H7 (cell line): Measurements from ENCODE around the gene SV2A. TPM values are rescaled to one million over a fixed set of nuclear protein-coding genes. Genes with fewer than 3 reads are reported as not detected.
"Not testable (repeated sequence)": the region's sequence is repeated elsewhere in the genome, so short reads cannot be mapped to it uniquely, and the experiment has no call there.

ENCODE experiments used
- DNase-seq: peaks from one replicate; pipeline ENCODE4 v3.0.0; 2012
- H3K27me3 ChIP-seq: 2 replicates; pipeline ENCODE4 v1.6.0; 2011; ENCODE audit warnings: mild to moderate bottlenecking, low read length; ENCODE audit not compliant: control insufficient read depth, insufficient read depth
- H3K36me3 ChIP-seq: replicated peaks from 2 replicates; pipeline ENCODE4 v1.5.1; 2011; ENCODE audit warnings: low read length; ENCODE audit not compliant: control insufficient read depth, insufficient read depth
- H3K4me3 ChIP-seq: 2 replicates; pipeline ENCODE4 v1.5.1; 2011; ENCODE audit warnings: low read depth, mild to moderate bottlenecking, control low read depth, low read length, moderate library complexity; ENCODE audit not compliant: insufficient read depth
- total RNA-seq: library from RNA; depleted of rRNA; stranded (reverse); fragments of >200 nt; shearing (Covaris generic); gene quantifications from 2 replicates; pipeline ENCODE4 v1.2.3, GENCODE V29; 2014; rRNA removed

Gene SV2A, protein sequence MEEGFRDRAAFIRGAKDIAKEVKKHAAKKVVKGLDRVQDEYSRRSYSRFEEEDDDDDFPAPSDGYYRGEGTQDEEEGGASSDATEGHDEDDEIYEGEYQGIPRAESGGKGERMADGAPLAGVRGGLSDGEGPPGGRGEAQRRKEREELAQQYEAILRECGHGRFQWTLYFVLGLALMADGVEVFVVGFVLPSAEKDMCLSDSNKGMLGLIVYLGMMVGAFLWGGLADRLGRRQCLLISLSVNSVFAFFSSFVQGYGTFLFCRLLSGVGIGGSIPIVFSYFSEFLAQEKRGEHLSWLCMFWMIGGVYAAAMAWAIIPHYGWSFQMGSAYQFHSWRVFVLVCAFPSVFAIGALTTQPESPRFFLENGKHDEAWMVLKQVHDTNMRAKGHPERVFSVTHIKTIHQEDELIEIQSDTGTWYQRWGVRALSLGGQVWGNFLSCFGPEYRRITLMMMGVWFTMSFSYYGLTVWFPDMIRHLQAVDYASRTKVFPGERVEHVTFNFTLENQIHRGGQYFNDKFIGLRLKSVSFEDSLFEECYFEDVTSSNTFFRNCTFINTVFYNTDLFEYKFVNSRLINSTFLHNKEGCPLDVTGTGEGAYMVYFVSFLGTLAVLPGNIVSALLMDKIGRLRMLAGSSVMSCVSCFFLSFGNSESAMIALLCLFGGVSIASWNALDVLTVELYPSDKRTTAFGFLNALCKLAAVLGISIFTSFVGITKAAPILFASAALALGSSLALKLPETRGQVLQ
- total RNA-seq = 40.3 and 42.3 TPM in 2 replicates

DNA sequence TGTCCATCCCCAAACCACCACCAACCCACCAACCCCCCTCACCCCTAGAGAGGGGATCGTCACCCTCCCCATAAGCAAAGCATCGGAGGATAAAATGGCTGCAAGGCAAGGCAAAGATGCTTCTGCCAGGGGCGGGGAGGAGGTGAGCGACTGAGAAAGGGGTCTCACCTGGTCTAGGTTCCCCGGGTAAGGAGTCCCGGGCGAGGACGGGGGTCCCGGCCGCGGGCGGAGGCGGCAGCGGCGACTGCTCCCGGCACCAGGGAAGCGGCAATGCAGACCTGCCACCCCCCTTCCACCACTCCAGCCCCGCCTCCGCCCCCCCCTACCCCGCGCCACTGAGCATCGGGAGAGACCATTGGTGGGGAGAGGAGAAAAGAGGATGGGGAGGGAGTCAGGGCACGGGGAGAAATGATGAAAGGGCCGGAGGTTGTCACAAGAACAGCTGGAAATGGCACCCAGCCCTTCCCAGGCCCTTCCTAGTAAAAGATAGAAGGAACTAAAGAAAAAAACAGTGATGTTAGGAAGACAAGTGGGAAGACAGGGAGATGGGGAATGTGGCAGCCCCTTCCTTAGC, at the start of gene SV2A:
Gene SV2A (minus strand): TSS at position 274 of the 574 bp plus-strand sequence. CDS start 4,004 bp downstream, outside the sequence.
- Histone ChIP-seq H3K27me3 (peaks cover 2% of the 10 kb centered on the region), H3K36me3 (peaks cover 3% of the 10 kb centered on the region; the same call in 1 of the 2 replicates), H3K4me3 (peak within 1 kb of the TSS; percentile 84)
- DNase-seq = peak; percentile 96

GRCh38 chr1:149967041-149967440, 49.4 kb upstream of the SV2A start:
- peaks cover 14% of the 10 kb centered on the region for H3K36me3 ChIP-seq
- no peak for DNase-seq
- no peaks in the 10 kb centered on the region for H3K27me3 ChIP-seq
- no peak overlapping the region for H3K4me3 ChIP-seq

DNA sequence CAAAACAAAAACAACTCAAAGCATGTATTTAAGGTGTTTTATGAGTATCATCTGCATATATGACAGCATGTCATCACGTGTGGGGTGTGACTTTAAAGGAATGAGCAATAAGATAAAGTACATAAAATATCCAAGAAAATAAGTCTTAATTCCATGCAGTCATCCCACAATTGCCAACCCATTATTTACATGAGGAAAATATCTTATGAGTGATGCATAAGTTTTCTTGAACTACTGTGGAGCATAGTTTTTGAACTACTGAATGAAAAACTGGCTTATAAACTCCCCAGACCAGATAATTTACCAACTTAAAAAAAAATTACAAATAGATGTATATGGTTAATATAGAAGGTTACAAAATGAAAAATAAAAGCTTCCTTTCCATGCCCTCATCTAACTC, 48.8 kb upstream of the SV2A start:
- DNase-seq = no peak
- no peak overlapping the region for H3K4me3 ChIP-seq

DNA sequence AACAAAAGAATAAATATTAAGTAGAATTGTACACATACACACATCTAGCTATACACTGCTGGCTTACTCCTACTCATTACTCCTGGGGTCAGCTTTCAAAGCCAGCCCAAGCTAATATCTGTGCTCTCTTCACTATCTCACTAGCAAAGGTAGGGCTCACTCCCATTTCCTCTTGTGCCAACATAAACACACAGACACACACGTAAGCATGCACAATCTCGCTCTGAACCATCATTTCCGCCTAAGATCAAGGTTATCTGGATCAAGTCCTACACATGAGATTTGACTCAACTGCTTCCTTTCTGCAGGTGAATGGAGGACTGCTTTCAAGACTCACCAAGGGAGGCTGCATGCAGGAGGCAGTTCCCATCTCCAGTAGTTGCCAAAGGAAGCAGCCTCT, 47.8 kb upstream of the SV2A start:
- no peaks in the 10 kb centered on the region for H3K27me3 ChIP-seq
- peaks cover 11% of the 10 kb centered on the region for H3K36me3 ChIP-seq
- no peak for DNase-seq
- no peak overlapping the region for H3K4me3 ChIP-seq

More for the DNA sequence above, 48.8 kb upstream of the SV2A start:
- Histone ChIP-seq H3K27me3 (no peaks in the 10 kb centered on the region), H3K36me3 (peaks cover 14% of the 10 kb centered on the region)

- peaks cover 17% of the 10 kb centered on the region for H3K36me3 ChIP-seq
- no peak overlapping the region for H3K4me3 ChIP-seq
- no peak for DNase-seq
- no peaks in the 10 kb centered on the region for H3K27me3 ChIP-seq
These were observed 45.7 kb upstream of the SV2A start for GRCh38 chr1:149963358-149963757.

GRCh38 chr1:149962736-149963135, 45.1 kb upstream of the SV2A start:
- DNase-seq = no peak
- H3K4me3 ChIP-seq = no peak overlapping the region
- peaks cover 21% of the 10 kb centered on the region for H3K36me3 ChIP-seq
- H3K27me3 ChIP-seq = no peaks in the 10 kb centered on the region

DNA sequence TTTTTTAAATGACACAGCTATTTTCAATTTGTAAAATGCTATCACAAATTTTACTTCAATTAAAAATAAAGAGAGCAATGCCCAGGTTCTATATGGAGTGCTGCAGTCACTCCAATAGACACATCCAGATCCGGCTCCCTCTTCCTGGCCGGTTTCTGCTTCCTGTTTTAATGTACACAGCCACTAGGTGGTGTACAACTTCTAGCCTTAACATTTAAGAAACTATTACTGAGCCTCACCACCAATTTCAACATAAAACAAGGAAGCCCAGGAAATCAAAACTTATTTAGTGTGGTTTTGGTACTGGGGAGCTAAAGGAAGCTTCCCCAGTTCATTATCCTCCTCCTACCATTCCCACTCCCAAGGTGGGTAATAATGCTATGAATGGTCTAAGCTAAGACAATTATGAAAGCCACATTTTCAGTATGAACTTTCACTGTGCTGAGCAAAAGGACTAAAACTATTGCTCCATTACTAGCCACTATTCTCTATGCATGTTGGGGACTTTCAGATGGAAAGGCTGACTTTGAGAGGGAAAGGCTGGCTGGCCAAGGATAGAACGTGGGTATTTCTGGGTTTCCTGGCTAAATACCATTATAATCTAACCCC, 44.5 kb upstream of the SV2A start:
- H3K27me3 ChIP-seq = no peaks in the 10 kb centered on the region
- H3K36me3 ChIP-seq = peaks cover 22% of the 10 kb centered on the region
- H3K4me3 ChIP-seq = no peak overlapping the region
- DNase-seq = peak; percentile 63

DNA sequence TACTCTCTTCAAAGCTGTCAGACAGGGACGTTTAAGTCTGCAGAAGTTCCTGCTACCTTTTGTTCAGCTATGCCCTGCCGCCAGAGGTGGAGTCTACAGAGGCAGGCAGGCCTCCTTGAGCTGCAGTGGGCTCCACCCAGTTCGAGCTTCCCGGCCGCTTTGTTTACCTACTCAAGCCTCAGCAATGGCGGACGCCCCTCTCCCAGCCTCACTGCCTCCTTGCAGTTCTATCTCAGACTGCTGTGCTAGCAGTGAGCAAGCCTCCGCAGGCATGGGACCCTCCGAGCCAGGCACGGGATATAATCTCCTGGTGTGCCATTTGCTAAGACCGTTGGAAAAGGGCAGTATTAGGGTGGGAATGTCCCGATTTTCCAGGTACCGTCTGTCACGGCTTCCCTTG, 39.9 kb upstream of the SV2A start:
- not testable (repeated sequence) for H3K27me3 ChIP-seq, DNase-seq, H3K4me3 ChIP-seq
- H3K36me3 ChIP-seq = peaks cover 11% of the 10 kb centered on the region

DNA sequence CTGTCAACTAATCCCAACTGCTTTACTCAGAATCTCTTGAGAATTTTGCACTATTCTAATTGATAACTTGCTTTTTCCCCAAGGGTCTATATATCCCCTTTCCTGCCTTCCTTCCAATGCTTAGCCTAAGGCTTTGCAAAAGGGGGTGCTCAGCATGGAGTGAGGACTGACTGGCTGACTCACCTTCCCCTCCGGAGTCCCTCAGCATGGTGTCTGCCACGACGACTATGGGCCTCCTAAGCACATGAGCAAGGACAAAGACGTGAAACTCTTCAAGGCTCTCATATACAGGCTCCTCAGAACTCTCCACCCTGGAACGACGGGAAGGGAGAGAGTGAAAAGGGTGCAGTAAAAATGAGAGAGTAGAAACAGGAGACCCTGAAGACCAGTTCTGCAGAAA, 32.3 kb upstream of the SV2A start:
- Histone ChIP-seq H3K36me3 (peaks cover 23% of the 10 kb centered on the region), H3K27me3 (no peaks in the 10 kb centered on the region), H3K4me3 (no peak overlapping the region)
- DNase-seq = no peak

- H3K27me3 ChIP-seq = no peaks in the 10 kb centered on the region
- no peak overlapping the region for H3K4me3 ChIP-seq
- DNase-seq = no peak
- H3K36me3 ChIP-seq = peaks cover 26% of the 10 kb centered on the region
These were observed 27.6 kb upstream of the SV2A start for GRCh38 chr1:149945206-149945605.

DNA sequence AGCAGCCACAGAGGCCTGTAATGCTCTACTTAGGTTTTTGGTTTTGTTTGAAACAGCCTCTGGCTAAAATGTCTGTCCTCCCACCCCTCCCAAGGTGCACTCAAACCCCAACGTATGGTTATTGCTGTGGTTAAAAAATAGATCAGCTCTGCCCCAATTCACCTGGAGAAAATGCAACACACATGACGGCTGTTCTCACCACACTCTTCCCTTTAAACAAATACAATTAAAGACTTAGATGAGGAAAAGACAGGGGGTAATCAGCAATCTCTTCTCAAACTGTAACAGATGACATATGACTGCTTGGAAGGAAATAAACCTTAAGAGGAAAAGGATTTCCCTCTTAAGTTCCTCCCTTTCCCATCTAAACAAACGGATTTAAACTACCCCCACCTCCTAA, 25.2 kb upstream of the SV2A start:
- Histone ChIP-seq H3K4me3 (no peak overlapping the region), H3K27me3 (no peaks in the 10 kb centered on the region), H3K36me3 (peaks cover 17% of the 10 kb centered on the region)
- no peak for DNase-seq

DNA sequence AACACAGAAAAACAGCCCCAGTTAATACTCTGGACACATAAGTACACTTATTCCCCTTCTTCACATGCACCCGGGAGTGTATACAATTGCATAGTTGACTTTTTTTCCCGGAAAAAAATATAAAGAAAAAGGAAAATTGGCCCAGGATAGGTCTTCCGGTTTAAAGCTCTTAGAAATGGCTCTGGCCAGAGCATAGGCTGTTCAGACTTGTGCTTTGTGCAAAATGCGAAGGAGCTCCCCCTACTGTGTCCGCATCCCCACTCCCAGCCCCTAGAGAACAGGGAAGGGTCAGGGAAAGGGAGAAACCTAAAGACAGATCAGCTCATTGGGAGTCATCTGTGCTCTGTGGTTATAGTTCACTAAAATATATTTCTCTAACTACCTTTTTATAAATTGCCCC, 24.6 kb upstream of the SV2A start:
- H3K27me3 ChIP-seq = no peaks in the 10 kb centered on the region
- peaks cover 14% of the 10 kb centered on the region for H3K36me3 ChIP-seq
- no peak overlapping the region for H3K4me3 ChIP-seq
- DNase-seq = peak; percentile 84

GRCh38 chr1:149940427-149940826, 22.8 kb upstream of the SV2A start:
- no peak for DNase-seq
- H3K27me3 ChIP-seq = no peaks in the 10 kb centered on the region
- H3K36me3 ChIP-seq = peaks cover 11% of the 10 kb centered on the region
- no peak overlapping the region for H3K4me3 ChIP-seq

GRCh38 chr1:149938668-149939003, 21.0 kb upstream of the SV2A start:
- not testable (repeated sequence) for DNase-seq, H3K27me3 ChIP-seq, H3K36me3 ChIP-seq
- H3K4me3 ChIP-seq = peak overlapping the region; percentile 22
